Erythroblast (primary cell): ENCODE data around the gene MRPS12.

Experiments
- GATA1 ChIP-seq: IDR thresholded peaks from 2 replicates; pipeline ENCODE4 v1.6.1; 2011; ENCODE audit warnings: low read depth, mild to moderate bottlenecking, control low read depth, low read length, moderate library complexity
- POLR2A ChIP-seq: IDR thresholded peaks from 2 replicates; pipeline ENCODE4 v1.6.1; 2011; ENCODE audit warnings: mild to moderate bottlenecking, low read length

GRCh38 chr19:38912600-38913514 is 17.9 kb upstream of the MRPS12 start:
- TF ChIP-seq POLR2A (no peak), GATA1 (no peak)
